Mesothelial cell of epicardium (in vitro differentiated cells): ENCODE data around the gene PODXL2. TPM values are rescaled to one million over a fixed set of nuclear protein-coding genes. Genes with fewer than 3 reads are reported as not detected.

Experiments
- DNase-seq, 2 experiments: peaks; one replicate each; pipeline ENCODE4 v3.0.0; 2021; ENCODE audit warnings: low spot score in 2 of 2; ENCODE audit not compliant: unreplicated experiment in 2 of 2
- H3K27ac Mint-ChIP-seq: 2 replicates; pipeline ENCODE4 v1.8.0; 2021; ENCODE audit warnings: mixed read lengths
- H3K27me3 Mint-ChIP-seq: 2 replicates; pipeline ENCODE4 v1.8.0; 2021; ENCODE audit warnings: low read depth, mixed read lengths
- H3K36me3 Mint-ChIP-seq: 2 replicates; pipeline ENCODE4 v1.8.0; 2021; ENCODE audit warnings: mixed read lengths
- H3K4me1 Mint-ChIP-seq: 2 replicates; pipeline ENCODE4 v1.8.0; 2021; ENCODE audit warnings: mixed read lengths
- H3K4me3 Mint-ChIP-seq: 2 replicates; pipeline ENCODE4 v1.8.0; 2021; ENCODE audit warnings: mild to moderate bottlenecking, moderate library complexity, mixed read lengths
- H3K9me3 Mint-ChIP-seq: 2 replicates; pipeline ENCODE4 v1.8.0; 2021; ENCODE audit warnings: mixed read lengths
- CTCF ChIP-seq: fragments of 200-600 bp; sonication (generic); IDR thresholded peaks from one replicate; pipeline ENCODE4 v1.5.0; 2021; ENCODE audit warnings: antibody characterized with exemption; ENCODE audit not compliant: unreplicated experiment
- total RNA-seq: library from RNA; stranded (reverse); gene quantifications from 3 replicates; pipeline ENCODE4 v1.2.1, GENCODE V29; 2021

The PODXL2 gene
- total RNA-seq, 1 donor from 2014 or later: 25.5 TPM

- Mint-ChIP-seq H3K27ac (no peak overlapping the region), H3K9me3 (peaks cover 6% of the 10 kb centered on the region), H3K4me1 (peaks cover 17% of the 10 kb centered on the region), H3K4me3 (no peak overlapping the region), H3K27me3 (peaks cover 3% of the 10 kb centered on the region), H3K36me3 (no peaks in the 10 kb centered on the region)
- DNase-seq: no peak
- TF ChIP-seq CTCF: no peak
These were observed 80.5 kb downstream of the PODXL2 start for GRCh38 chr3:127709320-127710060.

GRCh38 chr3:127710155-127710941 is 81.4 kb downstream of the PODXL2 start:
- Mint-ChIP-seq H3K27ac (no peak overlapping the region), H3K4me3 (no peak overlapping the region), H3K27me3 (peaks cover 3% of the 10 kb centered on the region), H3K36me3 (no peaks in the 10 kb centered on the region), H3K9me3 (no peaks in the 10 kb centered on the region), H3K4me1 (peaks cover 23% of the 10 kb centered on the region)
- no peak for DNase-seq
- no peak for TF ChIP-seq CTCF

- no peak for TF ChIP-seq CTCF
- Mint-ChIP-seq H3K36me3 (no peaks in the 10 kb centered on the region), H3K9me3 (no peaks in the 10 kb centered on the region), H3K4me1 (peaks cover 25% of the 10 kb centered on the region), H3K27ac (no peak overlapping the region), H3K27me3 (peaks cover 3% of the 10 kb centered on the region), H3K4me3 (no peak overlapping the region)
- DNase-seq: no peak
These were observed 82.2 kb downstream of the PODXL2 start for GRCh38 chr3:127711021-127711695.

- Mint-ChIP-seq H3K4me3 (no peak overlapping the region), H3K27ac (no peak overlapping the region), H3K27me3 (peaks cover 3% of the 10 kb centered on the region), H3K36me3 (no peaks in the 10 kb centered on the region), H3K4me1 (peaks cover 25% of the 10 kb centered on the region), H3K9me3 (no peaks in the 10 kb centered on the region)
- no peak for TF ChIP-seq CTCF
- no peak for DNase-seq
These were observed 82.9 kb downstream of the PODXL2 start for GRCh38 chr3:127711896-127712295.

GRCh38 chr3:127712461-127712860 is 83.5 kb downstream of the PODXL2 start:
- no peak for TF ChIP-seq CTCF
- no peak for DNase-seq
- H3K4me3 Mint-ChIP-seq: no peak overlapping the region
- no peak overlapping the region for H3K27ac Mint-ChIP-seq
- peaks cover 3% of the 10 kb centered on the region for H3K27me3 Mint-ChIP-seq
- peaks cover 25% of the 10 kb centered on the region for H3K4me1 Mint-ChIP-seq
- no peaks in the 10 kb centered on the region for H3K36me3 Mint-ChIP-seq
- H3K9me3 Mint-ChIP-seq: no peaks in the 10 kb centered on the region
